AG04450 (cell line): ENCODE measurements around the gene RAB10. TPM values are rescaled to one million over a fixed set of nuclear protein-coding genes. Genes with fewer than 3 reads are reported as not detected.
A peak's percentile ranks its signal among the peaks of the same experiment; 100 is the strongest.

ENCODE experiments used
- CTCF ChIA-PET: fragments of 300-600, 350-600 bp; formaldehyde crosslinking; extraction: SDS; loops from one replicate; lab custom pipeline; 2022; ENCODE audit warnings: antibody characterized with exemption, inconsistent platforms; lab: Charles Lee
- POLR2A ChIA-PET: fragments of 350-600 bp; formaldehyde crosslinking; extraction: SDS; loops from one replicate; lab custom pipeline; 2021; ENCODE audit warnings: antibody characterized with exemption, inconsistent platforms; lab: Yijun Ruan, JAX
- DNase-seq: peaks from one replicate; pipeline ENCODE4 v3.0.0-alpha.2; 2011; ENCODE audit warnings: low read depth, low spot score
- H3K27ac ChIP-seq: one replicate; pipeline ENCODE4 v1.5.1; 2012; ENCODE audit warnings: low read depth, low read length, control low read depth
- H3K27me3 ChIP-seq: one replicate; pipeline ENCODE4 v1.6.0; 2012; ENCODE audit warnings: low read length; ENCODE audit not compliant: control insufficient read depth, insufficient read depth
- H3K4me3 ChIP-seq: 2 replicates; pipeline ENCODE4 v1.5.1; 2011; ENCODE audit warnings: mild to moderate bottlenecking, low read depth, low read length, control low read depth
- H3K9me3 ChIP-seq: 2 replicates; pipeline ENCODE4 v1.5.1; 2012; ENCODE audit warnings: low read length; ENCODE audit not compliant: control insufficient read depth, insufficient read depth
- polyA plus RNA-seq: library from polyadenylated mRNA; depleted of rRNA; stranded (reverse); fragments of >200 nt; gene quantifications from 2 replicates; pipeline ENCODE4 v1.2.3, GENCODE V29; 2011
- TF ChIP-seq, protein P1 (sequence below): IDR thresholded peaks from 2 replicates; pipeline ENCODE4 v1.5.1; 2011; ENCODE audit warnings: low read depth, low read length, control low read depth, inconsistent platforms

RAB10 gene
- polyA plus RNA-seq, 1 experiment: 178 TPM

DNA sequence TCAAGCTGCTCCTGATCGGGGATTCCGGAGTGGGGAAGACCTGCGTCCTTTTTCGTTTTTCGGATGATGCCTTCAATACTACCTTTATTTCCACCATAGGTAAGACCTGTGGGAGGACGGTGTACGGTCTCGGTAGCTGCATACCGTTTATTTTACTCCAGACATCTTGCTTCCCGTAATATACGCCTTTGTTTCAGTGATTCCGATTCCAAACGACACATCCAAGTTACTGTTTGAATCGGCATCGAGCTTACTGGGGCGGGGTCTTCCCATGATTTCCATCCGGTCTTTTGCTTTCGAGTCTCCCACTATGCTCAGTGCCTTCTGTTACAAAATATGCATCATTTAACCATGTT lies 731 bp downstream of the RAB10 start:
- Histone ChIP-seq H3K27ac (peak overlapping the region; percentile 75), H3K27me3 (no peaks in the 10 kb centered on the region), H3K4me3 (peak overlapping the region; percentile 100), H3K9me3 (no peaks in the 10 kb centered on the region; the same call in 1 of the 2 replicates)
- ChIA-PET POLR2A (interaction anchor here (0.6 to 2.4 kb wide), 8 partner anchors 16 to 1558 kb away, joined by 3 to 8 read pairs (median 4); partner anchors contain the start of genes ASXL2 and KIF3C), CTCF (interaction anchor here (1.7 to 2.0 kb wide), 2 partner anchors 84 kb away, joined by 6 to 12 read pairs; no protein-coding TSS in a partner anchor)
- TF ChIP-seq, protein P1, sequence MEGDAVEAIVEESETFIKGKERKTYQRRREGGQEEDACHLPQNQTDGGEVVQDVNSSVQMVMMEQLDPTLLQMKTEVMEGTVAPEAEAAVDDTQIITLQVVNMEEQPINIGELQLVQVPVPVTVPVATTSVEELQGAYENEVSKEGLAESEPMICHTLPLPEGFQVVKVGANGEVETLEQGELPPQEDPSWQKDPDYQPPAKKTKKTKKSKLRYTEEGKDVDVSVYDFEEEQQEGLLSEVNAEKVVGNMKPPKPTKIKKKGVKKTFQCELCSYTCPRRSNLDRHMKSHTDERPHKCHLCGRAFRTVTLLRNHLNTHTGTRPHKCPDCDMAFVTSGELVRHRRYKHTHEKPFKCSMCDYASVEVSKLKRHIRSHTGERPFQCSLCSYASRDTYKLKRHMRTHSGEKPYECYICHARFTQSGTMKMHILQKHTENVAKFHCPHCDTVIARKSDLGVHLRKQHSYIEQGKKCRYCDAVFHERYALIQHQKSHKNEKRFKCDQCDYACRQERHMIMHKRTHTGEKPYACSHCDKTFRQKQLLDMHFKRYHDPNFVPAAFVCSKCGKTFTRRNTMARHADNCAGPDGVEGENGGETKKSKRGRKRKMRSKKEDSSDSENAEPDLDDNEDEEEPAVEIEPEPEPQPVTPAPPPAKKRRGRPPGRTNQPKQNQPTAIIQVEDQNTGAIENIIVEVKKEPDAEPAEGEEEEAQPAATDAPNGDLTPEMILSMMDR: no peak
- no peak for DNase-seq

DNA sequence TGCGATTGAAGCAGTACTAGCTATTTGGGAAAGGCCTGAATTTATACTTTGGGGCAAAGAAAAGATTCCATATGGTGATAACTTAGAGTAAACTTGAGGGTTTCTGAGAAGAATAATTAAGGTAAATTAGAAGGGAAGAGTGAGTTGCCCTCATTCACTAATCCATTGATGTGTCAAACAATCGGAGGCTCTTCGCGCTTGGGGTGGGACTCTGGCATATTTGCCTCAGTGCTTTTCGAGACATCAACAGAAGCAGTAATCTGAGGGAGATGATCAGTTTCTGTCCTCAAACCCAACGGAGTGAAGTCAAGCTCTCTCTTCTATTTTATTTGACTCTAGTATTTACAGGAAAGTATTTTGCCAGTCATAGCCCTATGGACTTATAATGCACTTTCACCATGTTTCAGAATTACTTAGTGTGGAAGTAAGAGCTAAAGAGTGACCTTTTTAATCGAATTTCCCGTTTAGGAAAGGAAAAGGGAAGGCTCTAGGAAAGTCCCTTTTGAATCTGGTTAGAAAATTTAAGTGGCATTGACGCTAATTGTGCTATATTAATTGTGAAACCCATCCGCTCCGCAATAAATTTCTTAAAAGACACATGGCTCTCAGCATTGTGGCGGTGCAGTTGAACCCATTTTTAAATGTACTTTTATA lies 1.3 kb downstream of the RAB10 start:
- Histone ChIP-seq H3K9me3 (no peaks in the 10 kb centered on the region; the same call in 1 of the 2 replicates), H3K27me3 (no peaks in the 10 kb centered on the region), H3K4me3 (peak overlapping the region; percentile 100), H3K27ac (no peak overlapping the region)
- DNase-seq: no peak
- ChIA-PET CTCF (interaction anchor here (1.3 to 2.0 kb wide), 2 partner anchors 44 to 84 kb away, joined by 6 to 12 read pairs; no protein-coding TSS in a partner anchor), POLR2A (interaction anchor here (0.6 to 2.4 kb wide), 2 partner anchors 53 to 182 kb away, joined by 3 to 8 read pairs; partner anchors contain the start of gene KIF3C)
- TF ChIP-seq, protein P1: no peak

DNA sequence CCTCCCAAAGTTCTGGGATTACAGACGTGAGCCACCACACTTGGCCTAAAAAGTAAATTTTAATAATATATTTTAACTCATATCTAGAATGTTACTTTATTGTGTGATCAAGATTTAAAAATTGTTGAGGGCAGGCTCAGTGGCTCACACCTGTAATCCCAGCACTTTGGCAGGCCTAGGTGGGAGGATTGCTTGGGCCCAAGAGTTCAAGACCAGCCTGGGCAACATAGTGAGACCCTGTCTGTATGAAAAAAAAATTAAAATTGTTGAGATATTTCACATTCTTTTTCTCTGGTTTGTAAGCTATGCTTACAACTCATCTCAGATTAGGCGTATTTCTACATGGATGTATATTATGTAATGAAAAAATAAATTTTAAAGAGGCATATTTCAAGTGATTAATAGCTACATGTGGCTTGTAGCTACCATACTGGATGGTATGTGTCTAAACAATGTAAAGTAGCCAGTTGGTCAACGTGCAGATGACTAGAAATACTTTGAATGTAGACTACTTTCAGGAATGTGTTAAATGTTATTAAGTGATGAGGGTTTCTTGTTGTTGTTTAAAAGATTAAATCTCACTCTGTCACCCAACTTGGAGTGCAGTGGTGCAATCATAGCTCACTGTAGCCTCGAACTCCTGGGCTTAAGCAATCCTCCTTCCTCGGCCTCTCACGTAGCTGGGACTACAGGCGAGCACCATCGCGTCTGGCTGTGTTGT lies 5.9 kb downstream of the RAB10 start:
- CTCF ChIA-PET: no interaction called here
- Histone ChIP-seq H3K27me3 (no peaks in the 10 kb centered on the region), H3K4me3 (no peak overlapping the region), H3K27ac (no peak overlapping the region), H3K9me3 (no peaks in the 10 kb centered on the region)
- TF ChIP-seq, protein P1: no peak
- no peak for DNase-seq
- POLR2A ChIA-PET: no interaction called here

DNA sequence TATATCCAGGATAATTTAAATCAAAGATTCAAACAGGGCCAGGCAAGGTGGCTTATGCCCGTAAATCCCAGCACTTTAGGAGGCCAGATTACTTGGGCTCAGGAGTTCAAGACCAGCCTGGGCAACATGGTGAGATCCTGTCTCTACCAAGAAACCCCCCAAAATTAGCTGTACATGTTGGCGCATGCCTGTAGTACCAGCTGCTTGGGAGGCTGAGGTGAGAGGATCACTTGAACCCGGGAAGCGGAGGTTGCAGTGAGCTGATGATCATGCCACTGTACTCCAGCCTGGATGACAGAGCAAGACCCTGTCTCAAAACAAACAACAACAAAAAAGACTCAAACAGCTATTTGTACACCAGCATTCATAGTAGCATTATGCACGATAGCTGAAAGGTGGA lies 9.2 kb downstream of the RAB10 start:
- no peak overlapping the region for H3K4me3 ChIP-seq
- TF ChIP-seq, protein P1: no peak
- DNase-seq: no peak
- H3K27me3 ChIP-seq: no peaks in the 10 kb centered on the region
- no peaks in the 10 kb centered on the region for H3K9me3 ChIP-seq
- ChIA-PET POLR2A (no interaction called here), CTCF (no interaction called here)
- no peak overlapping the region for H3K27ac ChIP-seq
